Transverse colon (tissue), 4 donors: ENCODE results near the gene PADI2.

Experiments used
- EP300 ChIP-seq: sonication (generic); formaldehyde crosslinking; IDR thresholded peaks from one replicate; pipeline ENCODE4 v1.6.1; 2017; ENCODE audit warnings: antibody characterized with exemption, low read depth
- POLR2A ChIP-seq: fragments of 450-650 bp; IDR thresholded peaks from one replicate; pipeline ENCODE4 v1.6.1; 2016; ENCODE audit warnings: antibody characterized with exemption, mild to moderate bottlenecking, moderate library complexity
- POLR2AphosphoS5 ChIP-seq, 3 donors: sonication (generic); formaldehyde crosslinking; IDR thresholded peaks; one replicate each; pipeline ENCODE4 v1.6.1; 2016; ENCODE audit warnings: antibody characterized with exemption in 3 of 3
- TF ChIP-seq, protein P1 (sequence below), 5 experiments: fragments of 200-600 bp in 3 of 5; fragments of 450-650 bp in 2 of 5; sonication (generic) in 3 of 5; IDR thresholded peaks; 1 replicate in 2 of 5; 2 replicates in 3 of 5; pipeline ENCODE4 v1.5.1; 2016 to 2017; ENCODE audit warnings: antibody characterized with exemption in 5 of 5, inconsistent platforms in 3 of 5, mild to moderate bottlenecking in 2 of 5, moderate library complexity in 1 of 5

DNA sequence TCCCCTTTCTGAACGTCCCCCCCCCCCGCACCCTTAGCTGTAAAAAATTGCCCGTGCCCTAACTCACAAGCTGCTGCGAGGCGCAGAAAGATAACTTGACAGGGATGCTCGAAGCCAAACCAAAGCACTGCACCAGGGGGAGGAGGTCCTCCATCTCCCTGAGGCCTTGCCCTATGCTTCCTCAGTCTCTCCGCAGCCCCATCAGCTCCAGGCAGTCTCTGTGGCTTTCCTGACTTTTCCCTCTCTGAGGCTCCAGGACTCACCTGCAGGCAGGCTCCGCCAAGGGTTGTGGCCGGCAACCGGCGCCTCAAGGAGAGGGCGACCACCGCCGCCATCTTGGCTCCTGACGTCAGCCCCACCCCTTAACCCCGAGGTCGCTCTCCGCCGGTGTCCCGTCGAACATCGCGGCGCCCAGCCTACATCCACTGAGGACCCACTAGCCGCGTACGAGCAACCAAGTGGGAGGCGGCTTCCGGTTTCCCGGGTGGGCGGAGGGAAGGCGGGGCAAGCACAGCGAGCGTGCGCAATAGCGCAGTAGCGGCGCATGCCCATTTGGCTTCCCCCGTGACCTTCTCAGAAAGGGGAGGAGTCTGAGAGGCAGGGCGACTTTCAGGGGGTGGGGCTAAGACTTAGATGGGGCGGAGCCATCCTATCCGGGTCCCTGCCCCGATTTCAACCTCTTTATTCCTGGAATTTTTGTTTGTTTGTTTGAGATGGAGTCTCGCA, 65.4 kb downstream of the PADI2 start, which contains the start of gene SDHB:
- TF ChIP-seq, protein P1, sequence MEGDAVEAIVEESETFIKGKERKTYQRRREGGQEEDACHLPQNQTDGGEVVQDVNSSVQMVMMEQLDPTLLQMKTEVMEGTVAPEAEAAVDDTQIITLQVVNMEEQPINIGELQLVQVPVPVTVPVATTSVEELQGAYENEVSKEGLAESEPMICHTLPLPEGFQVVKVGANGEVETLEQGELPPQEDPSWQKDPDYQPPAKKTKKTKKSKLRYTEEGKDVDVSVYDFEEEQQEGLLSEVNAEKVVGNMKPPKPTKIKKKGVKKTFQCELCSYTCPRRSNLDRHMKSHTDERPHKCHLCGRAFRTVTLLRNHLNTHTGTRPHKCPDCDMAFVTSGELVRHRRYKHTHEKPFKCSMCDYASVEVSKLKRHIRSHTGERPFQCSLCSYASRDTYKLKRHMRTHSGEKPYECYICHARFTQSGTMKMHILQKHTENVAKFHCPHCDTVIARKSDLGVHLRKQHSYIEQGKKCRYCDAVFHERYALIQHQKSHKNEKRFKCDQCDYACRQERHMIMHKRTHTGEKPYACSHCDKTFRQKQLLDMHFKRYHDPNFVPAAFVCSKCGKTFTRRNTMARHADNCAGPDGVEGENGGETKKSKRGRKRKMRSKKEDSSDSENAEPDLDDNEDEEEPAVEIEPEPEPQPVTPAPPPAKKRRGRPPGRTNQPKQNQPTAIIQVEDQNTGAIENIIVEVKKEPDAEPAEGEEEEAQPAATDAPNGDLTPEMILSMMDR (IDR thresholded peaks at IDR 0.05): no peak
- peak; percentile 97 to 99 (median 97) for TF ChIP-seq POLR2AphosphoS5 (IDR thresholded peaks at IDR 0.05)
- TF ChIP-seq POLR2A: peak; percentile 96
- no peak for TF ChIP-seq EP300
